ENCODE data around the gene OR9G1. TPM values are rescaled to one million over a fixed set of nuclear protein-coding genes. Genes with fewer than 3 reads are reported as not detected.

OR9G1 gene
- total RNA-seq, 1 donor, result under 0.01 TPM

Small RNA genes lying within 50 kb of the gene (small RNA-seq; reads per million reads assigned to genes)
- gene AP001803.1, result not detected
- not detected for gene AP004245.1
- not detected for gene MIR6128

Other genes starting within 250 kb of the OR9G1 start
- gene OR5M3, start 225.7 kb upstream of the OR9G1 start, total RNA-seq, result not detected
- gene OR5M8, start 207.7 kb upstream of the OR9G1 start, total RNA-seq, result not detected
- gene OR5M11, start 155.8 kb upstream of the OR9G1 start, total RNA-seq, result not detected
- gene OR5M10, start 121.4 kb upstream of the OR9G1 start, total RNA-seq, result not detected
- gene OR5M1, start 84.2 kb upstream of the OR9G1 start, total RNA-seq, result not detected
- gene OR5AP2, start 56.7 kb upstream of the OR9G1 start, total RNA-seq, result not detected
- not detected for gene OR5AR1, start 35.4 kb upstream of the OR9G1 start, total RNA-seq
- gene OR9G4, start 49.6 kb downstream of the OR9G1 start, total RNA-seq, result not detected

Data from hematopoietic multipotent progenitor cell (in vitro differentiated cells).